ENCODE results near the gene ZSCAN12.
"Not testable (repeated sequence)": the region's sequence is repeated elsewhere in the genome, so short reads cannot be mapped to it uniquely, and the experiment has no call there.

The ZSCAN12 gene

DNA sequence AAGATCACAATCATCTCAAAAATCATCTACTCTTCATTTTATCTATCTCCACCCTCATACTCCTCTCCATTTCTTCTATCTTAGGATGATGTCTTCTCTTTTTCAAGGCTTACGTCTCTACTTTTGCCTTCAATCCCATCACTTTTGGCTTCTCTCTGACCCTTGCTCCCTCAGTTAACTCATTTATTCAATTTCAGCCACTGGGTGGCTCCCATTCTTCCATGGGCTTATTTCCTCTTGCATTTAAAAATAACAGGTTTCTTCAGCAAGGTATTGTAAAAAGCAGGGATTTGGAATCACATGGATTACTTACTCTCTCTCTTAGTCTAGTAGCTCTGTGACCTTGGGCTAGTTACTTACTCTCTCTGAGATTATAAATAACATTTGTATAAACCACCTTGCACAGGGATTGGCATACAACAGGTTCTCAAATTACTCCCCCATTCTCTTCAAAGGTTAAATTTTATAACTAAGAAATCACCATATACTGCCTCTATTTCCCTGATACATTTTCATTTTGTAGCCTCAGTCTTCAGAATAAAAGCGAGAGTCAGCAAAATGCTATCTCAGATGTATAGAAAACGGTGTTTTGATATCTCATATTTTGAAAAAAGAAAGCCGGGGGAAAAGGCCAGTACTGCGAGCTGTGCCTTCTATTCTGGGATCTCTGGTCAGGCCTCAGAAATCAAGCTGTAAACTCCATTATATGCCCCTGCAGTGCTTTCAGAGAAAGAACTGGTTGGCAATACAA lies 5.5 kb downstream of the ZSCAN12 start:
- no peak for DNase-seq

DNA sequence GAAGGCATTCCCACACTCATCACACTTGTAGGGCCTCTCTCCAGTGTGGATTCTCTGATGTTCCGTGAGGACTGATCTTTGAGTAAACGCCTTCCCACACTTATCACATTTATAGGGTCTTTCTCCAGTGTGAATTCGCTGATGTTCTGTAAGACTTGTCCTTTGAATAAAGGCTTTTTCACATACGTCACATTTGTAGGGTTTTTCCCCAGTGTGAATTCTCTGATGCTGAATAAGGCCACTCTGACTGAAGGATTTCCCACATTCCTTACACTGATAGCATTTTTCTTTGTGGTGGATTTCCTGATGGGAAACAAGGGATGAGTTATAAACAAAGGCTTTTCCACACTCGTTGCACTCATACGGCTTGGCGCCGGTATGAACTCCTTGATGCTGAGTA lies 8.9 kb downstream of the ZSCAN12 start:
- DNase-seq, result no peak

DNA sequence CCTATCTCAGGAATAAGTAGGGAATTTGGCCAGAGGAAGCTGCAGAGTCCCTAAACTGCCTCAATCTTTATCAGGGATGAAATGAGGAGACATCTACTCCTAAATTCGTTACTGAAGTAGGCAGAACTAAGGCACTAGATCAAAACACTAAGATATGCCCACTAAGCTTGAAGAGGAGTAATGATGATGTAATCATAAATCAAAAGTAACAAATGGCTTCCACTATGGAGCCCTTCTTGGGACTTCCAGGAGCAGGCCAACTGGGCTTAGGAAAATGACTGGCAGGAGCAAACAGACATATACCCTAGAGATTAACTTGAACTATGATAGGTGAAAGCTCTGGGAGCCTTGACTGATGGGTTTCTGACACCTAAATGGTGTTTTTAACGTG lies 15.4 kb downstream of the ZSCAN12 start:
- no peak for DNase-seq

DNA sequence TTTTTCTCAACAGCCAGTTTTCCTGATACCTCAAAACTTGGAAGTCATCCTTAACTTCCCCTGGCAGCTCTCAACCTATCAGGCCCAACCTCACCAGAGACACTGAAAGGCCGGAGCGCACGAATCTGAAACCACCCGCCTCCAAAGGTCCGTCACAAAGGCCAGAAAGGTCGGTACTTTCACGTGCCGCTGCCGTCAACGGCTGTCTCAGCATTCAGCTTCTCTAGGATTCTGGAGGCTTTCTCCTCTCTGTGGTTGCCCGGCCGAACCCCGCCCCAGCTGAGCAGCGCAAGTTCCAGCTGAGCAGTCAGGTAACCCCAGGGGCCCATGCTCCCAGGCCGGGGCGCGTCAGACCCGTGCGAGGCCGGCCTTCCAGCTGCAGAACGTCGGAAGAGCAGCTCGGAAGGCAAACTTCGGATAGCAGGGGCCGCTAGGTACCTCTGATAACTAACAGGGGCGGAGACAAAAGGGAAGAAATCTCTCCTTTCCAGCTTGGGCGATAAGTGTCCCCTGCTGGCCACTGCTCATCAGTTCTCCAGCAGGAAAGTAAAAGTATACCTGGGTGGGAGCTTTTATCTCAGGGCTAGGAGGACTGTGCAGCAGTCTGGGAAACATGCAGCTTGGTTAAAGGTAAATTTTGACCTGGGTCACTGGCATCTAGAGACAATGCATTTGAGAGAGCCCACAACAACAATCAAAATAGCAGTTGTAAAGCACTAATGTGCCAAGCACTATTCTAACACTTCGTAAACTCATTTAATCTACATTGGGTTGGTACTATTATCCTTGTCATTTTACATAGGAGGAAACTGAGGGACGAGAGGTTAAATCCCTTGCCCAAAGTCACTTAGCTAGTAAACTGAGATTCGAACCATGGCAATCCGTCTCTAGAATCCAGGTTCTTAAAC lies 16.1 kb downstream of the ZSCAN12 start:
- peak; percentile 92 for DNase-seq

DNA sequence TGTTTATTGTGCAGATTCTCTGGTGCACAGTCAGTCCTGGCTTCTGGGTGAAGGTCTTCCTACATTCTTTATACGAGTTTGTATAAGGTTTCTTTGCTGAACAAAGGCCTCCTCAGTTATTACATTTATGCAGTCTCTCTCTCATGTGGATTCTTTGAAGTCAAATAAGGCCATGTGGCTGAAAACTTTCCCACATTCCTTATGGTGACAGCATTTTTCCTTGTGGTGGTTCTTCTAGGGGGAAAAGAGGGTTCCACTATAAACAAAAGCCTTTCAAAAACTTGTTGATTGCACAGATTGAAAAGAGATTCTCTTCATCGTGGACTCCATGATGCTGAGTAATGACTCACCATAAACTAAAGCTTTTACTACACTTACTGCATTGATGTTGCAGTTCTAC lies 19.2 kb downstream of the ZSCAN12 start:
- no peak for DNase-seq

DNA sequence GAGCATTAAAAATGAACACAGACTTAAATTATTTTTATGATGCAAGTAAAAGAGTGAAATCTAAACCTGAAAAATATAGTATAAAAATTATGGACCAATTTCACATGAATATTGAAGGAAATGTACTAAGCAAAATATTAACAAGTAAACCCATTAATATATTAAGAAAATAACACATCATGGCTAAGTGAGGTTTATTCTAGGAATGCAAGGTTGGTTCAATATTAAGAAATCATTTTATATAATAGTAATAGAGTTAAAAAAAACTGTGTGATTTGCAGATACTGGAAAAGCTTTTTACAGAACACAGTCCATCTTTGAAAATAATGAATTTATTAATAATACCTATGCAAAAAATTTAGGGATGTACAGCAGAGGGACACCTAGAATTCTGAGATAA lies 20.9 kb downstream of the ZSCAN12 start:
- DNase-seq, result no peak

DNA sequence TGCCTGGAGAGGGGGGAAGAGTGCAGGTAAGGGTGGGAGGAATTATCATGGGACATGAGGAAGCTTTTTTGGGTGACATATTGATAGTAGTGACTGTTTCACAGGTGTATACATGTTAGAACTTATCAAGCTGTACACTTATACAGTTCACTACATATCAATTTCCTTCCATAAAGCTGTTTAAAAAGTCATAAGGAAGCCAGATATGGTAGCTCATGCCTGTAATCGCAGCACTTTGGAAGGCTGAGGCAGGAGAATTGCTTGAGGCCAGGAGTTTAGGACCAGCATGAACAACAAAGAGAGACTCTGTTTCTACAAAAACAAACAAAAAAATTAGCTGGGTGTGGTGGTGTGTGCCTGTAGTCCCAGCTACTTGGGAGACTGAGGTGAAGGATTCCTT lies 21.7 kb downstream of the ZSCAN12 start:
- DNase-seq, result no peak

DNA sequence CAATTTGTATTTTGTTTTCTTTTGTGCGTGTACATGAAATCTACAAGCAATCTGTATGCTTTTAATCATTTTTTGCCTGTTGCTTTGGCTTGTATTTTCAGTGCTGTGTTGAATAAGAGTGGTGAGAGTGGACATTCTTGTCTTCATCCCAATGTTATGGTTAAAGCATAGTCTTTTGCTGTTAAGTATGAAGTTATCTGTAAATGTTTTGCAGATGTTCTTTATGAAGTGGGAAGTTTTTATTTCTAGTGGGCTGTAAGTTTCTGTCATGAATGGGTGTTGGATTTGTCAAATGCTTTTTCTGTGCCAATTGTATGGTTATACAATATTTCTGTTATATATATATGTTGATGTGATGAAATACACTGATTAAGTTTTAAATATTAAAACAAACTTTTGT lies 25.6 kb downstream of the ZSCAN12 start:
- no peak for DNase-seq

DNA sequence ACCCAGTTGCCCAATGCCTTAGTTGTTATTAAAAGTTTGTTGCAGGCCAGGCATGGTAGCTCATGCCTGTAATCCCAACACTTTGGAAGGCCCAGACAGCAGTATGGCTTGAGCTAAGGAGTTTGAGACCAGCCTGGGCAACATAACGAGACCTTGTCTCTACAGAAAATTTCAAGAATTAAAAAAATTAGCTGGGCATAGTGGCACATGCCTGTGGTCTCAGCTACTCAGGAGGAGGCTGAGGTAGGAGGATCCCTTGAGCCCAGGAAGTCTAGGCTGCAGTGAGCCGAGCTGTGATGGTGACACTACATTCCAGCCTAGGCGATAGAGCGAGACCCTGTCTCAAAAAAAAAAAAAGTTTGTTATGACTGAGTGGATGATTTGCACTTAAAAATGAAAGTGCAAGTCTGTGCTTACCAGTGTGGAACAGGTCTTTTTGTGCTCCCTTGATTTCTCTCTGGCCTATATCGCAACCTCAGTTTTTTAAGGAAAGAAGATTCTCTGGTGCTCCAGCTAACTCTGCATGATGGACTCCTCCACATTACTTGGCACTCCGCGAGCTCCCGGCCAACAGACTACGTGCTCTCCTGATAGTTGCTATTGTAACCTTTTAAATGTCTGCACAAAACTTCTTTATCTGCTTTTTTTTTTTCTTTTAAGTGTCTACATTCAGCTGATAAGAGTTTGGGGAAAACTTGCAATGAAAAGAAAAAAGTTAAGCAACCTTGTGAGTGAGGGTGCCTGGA lies 27.7 kb downstream of the ZSCAN12 start:
- no peak for DNase-seq

DNA sequence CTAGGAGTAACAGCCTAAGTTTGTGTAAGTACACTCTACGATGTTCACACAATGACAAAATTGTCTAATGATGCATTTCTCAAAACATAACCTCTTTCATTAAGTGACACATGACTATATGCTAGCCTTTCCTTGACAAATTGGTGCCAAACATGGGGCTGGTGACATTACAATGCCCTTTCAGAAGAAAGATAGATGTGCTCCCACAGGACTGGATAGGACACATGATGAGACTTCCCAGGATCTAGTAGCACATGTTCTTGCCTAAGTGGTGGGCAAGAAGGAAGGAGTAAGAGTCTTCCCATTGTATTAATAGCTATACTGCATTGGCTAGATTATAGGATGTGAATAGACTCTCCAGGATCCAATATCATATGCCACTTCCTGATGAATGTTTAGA lies 28.3 kb downstream of the ZSCAN12 start:
- no peak for DNase-seq

DNA sequence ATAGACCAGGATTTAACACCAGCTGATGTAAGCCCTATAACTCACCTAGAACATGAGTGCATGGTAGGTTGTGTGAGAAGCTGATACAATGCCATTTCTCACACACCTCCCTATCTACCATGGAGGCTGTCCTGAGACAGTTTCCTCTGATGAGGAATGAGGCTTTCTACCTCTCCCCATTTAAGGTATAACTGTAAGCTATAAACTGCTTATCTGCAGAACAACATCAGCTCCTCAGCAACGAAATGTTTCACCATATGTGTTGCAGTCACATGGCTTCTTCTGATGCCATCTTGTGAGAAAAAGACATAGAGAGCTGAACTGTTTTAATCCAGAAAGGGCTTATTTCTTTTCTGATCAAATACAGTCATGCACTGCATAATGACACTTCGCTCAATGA lies 29.1 kb downstream of the ZSCAN12 start:
- no peak for DNase-seq

DNA sequence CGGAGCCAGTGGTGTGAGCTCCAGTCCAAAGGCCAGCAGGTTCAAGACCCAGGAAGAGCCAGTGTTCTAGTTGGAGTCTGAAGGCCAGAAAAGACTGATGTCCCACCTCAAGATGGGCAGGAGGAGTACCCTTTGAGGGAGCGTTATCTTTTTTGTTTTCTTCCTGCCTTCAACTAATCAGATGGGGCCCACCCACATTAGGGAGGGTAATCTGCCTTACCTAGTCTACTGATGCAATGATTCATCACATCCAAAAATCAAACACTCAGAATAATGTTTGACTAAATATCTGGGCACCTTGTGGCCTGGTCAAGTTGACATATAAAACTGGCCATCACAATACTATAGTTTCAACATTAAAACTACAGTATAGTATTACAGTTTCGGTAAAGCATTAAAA lies 30.1 kb downstream of the ZSCAN12 start:
- no peak for DNase-seq

DNA sequence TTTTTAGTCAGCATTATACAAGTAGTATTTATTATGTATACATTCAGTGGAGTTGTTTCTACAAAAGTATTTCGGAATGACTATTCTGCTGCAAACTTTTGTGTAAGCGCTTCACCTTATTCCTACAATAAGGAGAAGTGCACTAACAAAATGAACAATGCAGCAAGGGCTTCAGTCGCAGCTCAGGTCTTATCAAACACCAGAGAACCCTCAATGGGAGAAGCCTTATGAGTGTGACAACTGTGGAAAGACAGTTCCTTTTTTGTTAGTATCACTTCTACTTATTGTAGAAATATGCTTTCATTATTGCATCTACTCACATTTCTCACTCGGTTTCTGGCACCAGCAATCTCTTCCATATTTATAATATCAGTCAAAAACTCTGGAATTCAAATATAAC lies 31.0 kb downstream of the ZSCAN12 start:
- peak; percentile 84 for DNase-seq

DNA sequence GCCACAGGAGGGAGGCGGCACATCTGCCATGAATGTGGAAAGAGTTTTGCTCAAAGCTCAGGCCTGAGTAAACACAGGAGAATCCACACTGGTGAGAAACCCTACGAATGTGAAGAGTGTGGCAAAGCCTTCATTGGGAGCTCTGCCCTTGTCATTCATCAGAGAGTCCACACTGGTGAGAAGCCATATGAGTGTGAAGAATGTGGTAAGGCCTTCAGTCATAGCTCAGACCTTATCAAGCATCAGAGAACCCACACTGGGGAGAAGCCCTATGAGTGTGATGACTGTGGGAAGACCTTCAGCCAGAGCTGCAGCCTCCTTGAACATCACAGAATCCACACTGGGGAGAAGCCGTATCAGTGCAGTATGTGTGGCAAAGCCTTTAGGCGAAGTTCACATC lies 34.0 kb downstream of the ZSCAN12 start:
- not testable (repeated sequence) for DNase-seq

DNA sequence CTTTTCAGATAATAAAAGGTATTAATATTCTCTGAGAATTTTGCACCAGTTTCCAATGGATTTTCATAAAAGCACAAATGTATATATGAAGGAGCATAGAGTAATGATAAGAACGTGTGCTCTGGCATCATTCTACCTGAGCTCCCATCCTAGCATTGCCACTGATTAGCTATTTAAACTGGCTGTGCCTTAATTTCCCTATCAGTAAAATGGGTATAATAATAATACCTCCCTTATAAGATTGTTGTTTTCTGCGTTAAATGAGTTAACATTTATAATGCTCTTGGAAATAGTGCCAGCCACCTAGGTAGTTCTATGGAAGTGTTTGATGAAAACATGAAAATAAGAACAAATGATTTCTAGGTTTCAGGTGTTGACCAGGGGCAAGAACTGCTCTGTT lies 38.6 kb downstream of the ZSCAN12 start:
- DNase-seq, result no peak

DNA sequence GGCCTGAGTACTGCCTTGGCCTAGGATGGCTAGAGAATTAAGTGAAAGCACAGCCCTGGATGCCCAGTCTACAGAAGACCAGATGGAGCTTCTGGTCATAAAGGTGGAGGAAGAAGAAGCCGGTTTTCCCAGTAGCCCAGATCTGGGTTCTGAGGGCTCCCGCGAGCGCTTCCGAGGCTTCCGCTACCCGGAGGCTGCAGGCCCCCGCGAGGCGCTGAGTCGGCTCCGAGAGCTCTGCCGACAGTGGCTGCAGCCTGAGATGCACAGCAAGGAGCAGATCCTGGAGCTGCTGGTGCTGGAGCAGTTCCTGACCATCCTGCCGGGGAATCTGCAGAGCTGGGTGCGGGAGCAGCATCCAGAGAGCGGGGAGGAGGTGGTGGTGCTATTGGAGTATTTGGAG lies 40.0 kb downstream of the ZSCAN12 start:
- not testable (repeated sequence) for DNase-seq

DNA sequence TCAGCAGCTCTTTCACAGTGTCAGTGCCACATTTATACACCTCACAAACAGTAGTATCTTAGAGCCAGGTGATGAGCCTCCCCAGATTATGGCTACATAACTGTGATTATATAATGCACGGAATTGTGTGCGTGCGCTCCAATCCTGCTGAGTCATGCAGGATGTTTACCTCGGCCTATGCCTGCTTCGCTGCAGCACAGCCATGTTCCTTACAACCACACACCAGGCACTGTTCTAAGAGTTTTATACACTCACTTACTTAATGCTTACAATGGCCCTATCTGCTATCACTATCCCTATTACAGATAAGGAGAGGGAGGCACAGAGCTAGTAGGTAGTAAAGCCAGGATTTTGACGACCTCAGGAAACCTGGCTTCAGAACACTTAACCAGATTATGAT lies 42.5 kb downstream of the ZSCAN12 start:
- DNase-seq, result no peak

DNA sequence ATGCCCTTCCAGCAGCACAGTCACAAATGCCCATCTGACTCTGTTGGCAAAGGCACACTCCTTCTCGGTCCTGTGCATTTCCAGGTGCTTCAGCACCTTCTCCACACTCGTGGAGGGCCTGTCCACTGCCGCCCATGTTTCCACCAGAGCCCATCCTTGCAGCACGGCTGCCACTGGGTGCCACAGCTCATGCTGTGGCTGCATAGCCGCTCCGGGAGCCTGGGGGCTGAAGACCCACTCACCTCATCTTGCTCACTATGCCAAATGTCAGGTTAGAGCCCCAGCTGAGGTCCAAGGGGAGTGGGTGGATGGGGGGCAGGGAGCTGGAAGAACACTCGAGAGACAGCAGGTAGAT lies 42.9 kb downstream of the ZSCAN12 start:
- no peak for DNase-seq

DNA sequence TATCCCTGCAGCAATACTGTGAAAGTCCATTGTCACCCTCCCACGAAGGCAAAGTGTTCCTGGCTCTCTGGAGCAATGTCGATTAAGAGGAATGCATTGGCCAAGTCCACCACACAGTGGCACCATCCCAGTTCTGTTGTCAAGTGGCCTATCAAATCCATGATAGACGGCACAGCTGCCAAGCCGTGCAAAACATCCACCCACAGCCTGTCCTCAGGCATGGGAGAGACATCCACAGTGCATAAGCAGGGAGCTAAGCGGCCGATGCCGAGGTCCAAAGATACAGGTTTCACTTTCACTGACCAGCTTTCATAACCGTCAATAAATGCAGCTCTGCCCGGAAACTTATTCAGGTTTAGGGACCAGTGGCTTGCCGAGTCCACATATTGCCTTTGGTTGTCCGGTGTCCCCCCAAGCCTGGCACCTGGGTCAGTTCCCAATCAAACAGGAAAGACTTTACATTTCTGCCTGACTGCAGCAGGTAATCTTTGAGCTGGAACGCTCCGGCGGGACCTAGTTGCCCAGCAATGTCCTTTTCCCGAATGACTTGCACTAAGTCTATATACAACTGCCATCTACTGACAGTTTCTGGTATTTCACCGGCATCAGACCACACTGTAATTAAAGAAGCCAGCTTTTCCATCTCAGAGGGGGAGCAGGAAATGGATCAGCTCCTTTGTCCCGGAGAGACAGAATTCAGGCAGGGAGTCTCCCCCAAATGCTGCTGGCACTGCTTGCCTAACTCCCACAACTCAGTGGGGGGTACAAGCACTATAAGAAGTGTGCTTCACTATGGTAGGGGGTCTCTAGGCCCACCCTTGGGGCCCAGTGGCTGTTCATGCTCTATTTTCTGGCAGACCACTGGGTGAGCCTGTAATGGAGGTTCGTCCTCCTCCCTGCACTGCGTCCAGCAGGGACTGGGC lies 43.5 kb downstream of the ZSCAN12 start:
- peak; percentile 85 for DNase-seq

DNA sequence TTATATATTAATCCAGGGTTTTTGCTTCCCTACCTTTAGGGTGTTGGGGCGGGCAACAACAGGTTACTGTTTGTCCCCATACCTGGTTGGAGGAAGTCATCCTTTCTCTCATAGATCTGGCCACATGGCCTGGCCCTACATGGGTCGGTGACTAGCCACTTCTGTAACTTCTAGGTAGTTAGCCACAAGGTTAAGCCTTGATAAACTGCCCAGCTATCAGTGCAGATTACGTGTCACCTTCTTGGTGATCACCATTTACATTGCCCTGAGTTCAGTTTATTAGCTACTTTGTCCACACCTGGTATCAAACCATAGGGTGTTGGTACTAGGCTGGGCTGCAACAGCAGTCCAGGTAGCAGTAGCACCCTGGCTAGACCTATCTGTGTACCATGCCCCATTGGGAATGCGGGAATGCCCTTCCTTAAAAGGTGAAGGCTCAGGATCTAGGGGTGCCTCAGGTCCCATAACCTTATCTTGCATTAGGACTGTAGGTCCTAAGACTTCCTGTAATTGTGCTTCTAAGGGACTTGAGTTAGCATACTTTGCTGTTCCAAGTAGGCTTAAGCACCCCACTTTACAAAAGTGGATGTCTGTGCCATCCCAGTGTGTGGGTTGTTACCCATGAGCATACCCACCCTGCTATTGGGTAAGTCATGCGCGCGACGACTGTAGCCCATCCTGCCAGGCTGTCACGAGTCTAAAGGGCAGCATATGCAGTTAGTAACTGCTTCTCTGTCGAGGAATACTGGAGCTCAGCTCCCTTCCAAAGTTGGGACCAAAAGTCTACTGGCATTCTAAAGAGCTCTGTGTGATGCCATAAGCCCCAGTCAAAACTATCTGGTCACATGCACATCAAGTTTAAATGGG lies 44.6 kb downstream of the ZSCAN12 start:
- DNase-seq, result no peak

DNA sequence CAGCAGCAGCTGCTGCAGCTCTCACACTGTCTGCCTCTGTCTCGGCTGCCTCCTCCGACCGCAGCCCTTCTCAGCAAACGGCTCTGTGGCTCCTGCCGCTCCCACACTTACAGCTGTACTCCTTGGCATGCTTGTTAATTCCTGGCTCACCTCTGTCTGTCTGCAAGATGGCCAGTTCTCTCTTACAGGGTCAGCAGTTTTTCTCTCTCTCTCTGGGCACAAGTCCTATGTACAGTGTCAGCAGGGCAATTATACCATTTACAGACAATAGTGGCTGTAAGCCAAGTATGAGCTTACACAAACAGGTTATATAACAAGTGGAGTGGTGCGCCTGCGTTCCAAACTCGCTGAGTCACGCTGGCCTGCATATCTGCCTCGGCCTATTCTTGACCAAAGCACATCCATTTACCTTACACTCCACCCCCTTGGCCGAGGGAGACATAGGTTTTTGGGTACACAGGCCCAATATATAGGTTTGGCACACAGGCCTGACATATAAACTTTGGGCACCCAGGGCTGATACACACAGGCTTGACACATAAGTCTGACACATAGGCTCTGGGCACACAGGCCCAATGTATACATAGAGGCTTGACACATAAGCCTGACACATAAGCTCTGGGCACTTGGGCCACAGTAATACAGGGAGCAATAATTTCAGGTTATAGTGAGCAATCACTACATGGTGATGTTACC lies 45.4 kb downstream of the ZSCAN12 start:
- no peak for DNase-seq

Measured in inflammatory macrophage treated with lipopolysaccharide for 4 hours (primary cell).